IPS-20b (cell line): ENCODE measurements around the gene MPDZ.

ENCODE experiments used
- H3K27ac ChIP-seq: one replicate; pipeline ENCODE4 v1.5.1; 2013; ENCODE audit warnings: low read length
- H3K27me3 ChIP-seq: 2 replicates; pipeline ENCODE4 v1.6.1; 2013; ENCODE audit warnings: mild to moderate bottlenecking, low read length, inconsistent platforms; ENCODE audit not compliant: insufficient read depth
- H3K36me3 ChIP-seq: 2 replicates; pipeline ENCODE4 v1.6.1; 2013; ENCODE audit warnings: low read depth, mild to moderate bottlenecking, inconsistent platforms, low read length, moderate library complexity; ENCODE audit not compliant: insufficient read depth
- H3K4me1 ChIP-seq: 2 replicates; pipeline ENCODE4 v1.6.1; 2013; ENCODE audit warnings: mild to moderate bottlenecking, control low read depth, inconsistent platforms, low read length, moderate library complexity; ENCODE audit not compliant: insufficient read depth
- H3K4me3 ChIP-seq: 2 replicates; pipeline ENCODE4 v1.5.1; 2013; ENCODE audit warnings: mild to moderate bottlenecking, low read length, inconsistent platforms
- H3K9ac ChIP-seq: 2 replicates; pipeline ENCODE4 v1.6.1; 2013; ENCODE audit warnings: low read depth, mild to moderate bottlenecking, inconsistent platforms, low read length, moderate library complexity
- H3K9me3 ChIP-seq: 2 replicates; pipeline ENCODE4 v1.6.1; 2013; ENCODE audit warnings: mild to moderate bottlenecking, low read depth, low read length, inconsistent platforms; ENCODE audit not compliant: insufficient read depth

The MPDZ gene

DNA sequence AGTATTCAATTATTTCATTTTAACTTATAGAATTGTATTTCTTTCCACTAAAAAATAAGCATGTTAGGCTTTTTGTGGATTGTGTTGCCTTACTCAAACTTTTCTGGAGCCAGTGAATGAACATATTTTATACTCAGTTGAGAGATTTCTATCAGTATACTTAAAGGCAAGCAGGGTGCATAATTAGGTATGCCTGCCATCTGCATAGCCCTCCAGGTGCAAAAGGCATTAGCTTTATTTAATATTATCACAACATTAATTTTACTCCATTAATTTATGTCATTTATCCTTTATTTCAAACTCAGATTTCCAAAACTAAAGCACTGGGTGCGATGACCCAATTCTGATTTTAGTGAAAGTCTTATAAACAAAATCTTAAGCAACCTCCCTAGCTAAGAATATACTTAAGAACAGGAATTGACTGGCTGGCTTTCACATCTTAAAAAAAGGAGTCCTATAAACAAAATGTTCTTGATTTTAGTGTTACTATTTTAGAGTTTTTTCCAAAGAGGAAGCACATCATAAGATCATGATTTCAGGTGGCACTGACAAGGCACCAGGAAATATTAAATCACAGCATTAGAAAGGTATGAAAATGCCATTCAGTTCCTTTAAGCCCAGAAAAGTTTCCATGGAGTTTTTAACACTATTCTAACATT is 178.4 kb downstream of the MPDZ start:
- H3K27me3 ChIP-seq = no peaks in the 10 kb centered on the region
- H3K4me3 ChIP-seq = no peak overlapping the region
- no peak overlapping the region for H3K9ac ChIP-seq
- peaks cover 18% of the 10 kb centered on the region for H3K36me3 ChIP-seq
- no peaks in the 10 kb centered on the region for H3K4me1 ChIP-seq
- H3K9me3 ChIP-seq = no peaks in the 10 kb centered on the region
- no peak overlapping the region for H3K27ac ChIP-seq

DNA sequence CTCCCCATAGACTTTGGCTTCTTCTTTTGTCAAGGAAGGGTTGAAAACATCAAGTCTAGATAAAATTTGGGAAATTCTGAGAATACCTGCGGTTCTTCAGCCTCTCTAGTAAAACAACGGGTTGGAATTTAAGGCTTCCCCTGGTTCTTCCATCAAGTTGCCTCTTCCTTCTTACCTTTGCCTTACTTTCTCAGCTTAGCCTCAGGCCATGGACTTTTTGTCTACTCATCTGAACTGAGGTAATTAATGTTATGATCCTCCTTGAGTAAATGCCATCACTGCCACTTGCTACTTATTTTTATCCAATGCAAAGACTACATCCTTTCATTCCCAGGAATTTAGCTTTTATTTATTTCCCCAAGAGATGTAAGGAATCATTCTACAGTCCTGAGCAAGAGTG is 184.4 kb downstream of the MPDZ start:
- Histone ChIP-seq H3K27me3 (no peaks in the 10 kb centered on the region), H3K4me1 (no peaks in the 10 kb centered on the region), H3K4me3 (no peak overlapping the region), H3K9me3 (no peaks in the 10 kb centered on the region), H3K27ac (no peak overlapping the region), H3K36me3 (no peaks in the 10 kb centered on the region), H3K9ac (no peak overlapping the region)

DNA sequence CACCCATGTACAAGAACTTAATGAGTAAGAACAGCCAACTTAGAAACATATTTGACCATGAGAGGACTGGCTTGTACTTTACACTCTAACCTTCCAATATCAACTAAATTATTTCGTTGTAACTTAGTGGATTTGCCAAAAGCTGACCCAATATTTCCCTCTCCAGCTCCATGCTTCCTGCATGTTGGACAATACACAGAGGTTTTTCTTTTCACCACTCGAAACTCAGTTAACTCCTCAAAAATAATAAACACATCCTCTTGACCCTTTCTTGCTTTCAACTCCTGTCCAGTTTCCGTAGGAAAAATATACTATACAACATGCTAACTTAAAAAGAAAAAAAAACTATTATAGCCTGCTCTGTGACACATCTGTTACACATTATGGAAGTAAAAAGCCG is 188.9 kb downstream of the MPDZ start:
- no peak overlapping the region for H3K4me3 ChIP-seq
- H3K9ac ChIP-seq = no peak overlapping the region
- no peaks in the 10 kb centered on the region for H3K9me3 ChIP-seq
- no peaks in the 10 kb centered on the region for H3K27me3 ChIP-seq
- 0 out of 2 replicates have a peak, but pooled peaks cover 3% of the 10 kb centered on the region for H3K4me1 ChIP-seq
- H3K27ac ChIP-seq = no peak overlapping the region
- H3K36me3 ChIP-seq = no peaks in the 10 kb centered on the region

DNA sequence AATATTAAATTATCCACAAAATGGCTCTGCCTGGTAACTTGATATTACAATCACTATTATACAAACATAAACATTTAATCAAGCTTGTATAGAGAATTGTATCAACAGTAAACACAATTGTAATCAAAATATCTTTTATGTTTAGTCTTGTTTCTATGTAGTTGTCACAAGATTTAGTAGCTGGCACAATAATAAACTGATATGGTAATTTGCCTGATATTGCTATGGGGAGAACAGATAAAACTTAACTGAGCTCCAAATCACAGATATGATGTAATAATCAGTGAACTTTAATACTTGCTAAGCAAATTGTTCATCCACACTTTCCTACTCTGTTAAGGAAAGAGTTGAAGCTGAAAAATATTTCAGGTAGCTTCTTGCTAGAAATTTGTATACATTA is 189.8 kb downstream of the MPDZ start:
- Histone ChIP-seq H3K27ac (no peak overlapping the region), H3K9me3 (no peaks in the 10 kb centered on the region), H3K9ac (no peak overlapping the region), H3K4me3 (no peak overlapping the region), H3K36me3 (no peaks in the 10 kb centered on the region), H3K27me3 (no peaks in the 10 kb centered on the region), H3K4me1 (0 out of 2 replicates have a peak, but pooled peaks cover 3% of the 10 kb centered on the region)

DNA sequence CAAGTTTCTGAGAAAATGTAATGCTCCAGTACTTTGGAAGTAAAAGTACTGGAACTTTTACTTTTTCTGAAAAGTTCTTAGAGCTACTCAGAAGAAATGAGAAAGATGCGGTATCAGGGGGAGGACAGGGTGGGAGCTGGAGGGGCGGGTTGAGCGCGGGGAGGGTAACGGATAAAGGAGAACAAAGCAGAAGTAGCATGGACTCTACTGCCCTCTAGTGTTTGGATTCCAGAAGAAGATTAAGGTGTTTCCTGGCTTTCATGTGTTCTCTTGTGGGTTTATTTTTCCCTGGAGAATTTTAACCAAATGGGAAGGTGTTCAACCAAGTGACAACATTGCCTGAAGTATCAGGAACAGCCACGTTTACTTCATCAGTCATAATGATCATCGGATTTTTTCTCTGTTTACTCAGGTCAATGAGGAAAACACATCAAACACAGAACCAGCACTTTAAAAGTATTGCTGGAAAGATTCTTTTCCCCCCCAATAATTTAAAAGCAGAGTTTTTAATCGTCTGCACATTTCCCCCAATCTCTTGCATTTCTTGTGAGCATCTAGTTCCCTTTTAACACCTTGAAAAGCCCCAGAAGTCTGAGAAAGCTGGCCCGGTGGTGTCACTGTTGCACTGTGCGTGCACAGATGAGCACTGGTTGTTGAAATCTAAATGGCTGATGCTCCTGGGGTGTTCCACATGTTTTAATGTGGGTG is 190.6 kb downstream of the MPDZ start:
- Histone ChIP-seq H3K27ac (no peak overlapping the region), H3K4me1 (0 out of 2 replicates have a peak, but pooled peaks cover 3% of the 10 kb centered on the region), H3K27me3 (no peaks in the 10 kb centered on the region), H3K36me3 (no peaks in the 10 kb centered on the region), H3K4me3 (no peak overlapping the region), H3K9ac (no peak overlapping the region), H3K9me3 (no peaks in the 10 kb centered on the region)

DNA sequence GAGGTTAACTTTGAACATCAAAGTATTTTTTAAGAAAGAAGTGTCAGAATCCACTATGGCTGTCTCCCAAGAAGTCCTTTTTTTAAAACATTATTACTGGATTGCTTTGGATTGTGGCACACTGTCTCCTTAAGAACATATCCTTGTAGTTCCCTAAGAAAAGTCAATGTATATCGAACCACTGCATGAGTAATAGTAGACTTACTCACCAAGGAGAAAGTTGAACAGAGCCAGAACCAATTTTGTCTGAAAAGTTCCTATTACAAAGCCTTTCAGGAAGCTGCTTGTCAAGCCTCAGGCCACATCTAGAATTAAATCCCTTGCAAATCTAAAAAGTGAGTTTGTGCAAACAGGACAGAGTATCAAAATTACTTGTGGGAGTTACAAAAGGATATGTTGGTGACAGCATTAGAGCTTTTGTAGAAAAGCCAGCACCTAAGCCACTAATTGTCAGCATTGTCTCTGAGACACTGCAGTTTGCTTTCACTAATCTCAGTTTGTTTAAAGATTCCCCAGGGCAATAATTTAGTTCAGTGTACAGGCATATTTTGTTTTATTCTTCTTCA is 195.4 kb downstream of the MPDZ start:
- Histone ChIP-seq H3K4me3 (no peak overlapping the region), H3K27me3 (no peaks in the 10 kb centered on the region), H3K4me1 (0 out of 2 replicates have a peak, but pooled peaks cover 2% of the 10 kb centered on the region), H3K36me3 (no peaks in the 10 kb centered on the region), H3K27ac (no peak overlapping the region), H3K9ac (no peak overlapping the region), H3K9me3 (no peaks in the 10 kb centered on the region)

DNA sequence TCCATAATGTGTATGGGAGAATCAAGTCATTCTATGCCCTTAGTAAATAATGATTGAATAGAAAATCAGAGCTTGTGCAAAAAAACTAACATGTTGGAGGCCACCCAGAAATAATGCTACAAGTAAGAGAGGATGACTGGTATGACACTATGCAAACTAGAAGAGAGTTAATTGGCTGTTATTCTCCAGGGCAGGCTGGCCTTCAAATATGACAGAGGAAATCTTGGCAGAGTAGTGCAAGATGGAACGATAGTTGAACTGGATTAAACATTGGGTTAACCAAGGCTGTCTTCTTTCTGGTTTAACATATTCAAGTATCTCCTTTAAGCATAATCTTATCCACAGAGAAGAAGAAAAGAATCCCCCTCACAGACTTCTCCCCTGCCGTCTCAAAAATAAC is 196.1 kb downstream of the MPDZ start:
- Histone ChIP-seq H3K9ac (no peak overlapping the region), H3K4me3 (no peak overlapping the region), H3K27me3 (no peaks in the 10 kb centered on the region), H3K36me3 (no peaks in the 10 kb centered on the region), H3K9me3 (no peaks in the 10 kb centered on the region), H3K27ac (no peak overlapping the region), H3K4me1 (no peaks in the 10 kb centered on the region)

DNA sequence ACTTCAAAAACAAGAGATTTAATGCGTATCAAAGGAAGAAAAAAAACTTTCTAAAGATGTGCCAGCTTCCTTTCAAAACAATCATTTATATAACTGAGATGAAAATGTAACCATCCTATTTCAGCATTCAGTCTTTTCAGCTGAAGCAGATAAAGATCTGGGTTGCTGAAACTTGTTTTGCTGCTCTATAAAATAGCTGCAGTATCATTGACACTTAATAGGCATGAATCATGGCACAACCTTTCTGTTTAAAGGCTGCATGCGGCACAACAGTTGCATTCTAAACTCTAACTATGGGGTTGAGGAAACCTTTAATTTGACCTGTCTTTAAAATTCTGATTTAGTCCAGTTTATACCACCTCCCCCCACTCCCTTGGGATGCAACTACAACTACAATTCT is 196.7 kb downstream of the MPDZ start:
- H3K9ac ChIP-seq = no peak overlapping the region
- H3K36me3 ChIP-seq = no peaks in the 10 kb centered on the region
- no peak overlapping the region for H3K27ac ChIP-seq
- no peaks in the 10 kb centered on the region for H3K9me3 ChIP-seq
- H3K4me3 ChIP-seq = no peak overlapping the region
- H3K27me3 ChIP-seq = no peaks in the 10 kb centered on the region
- no peaks in the 10 kb centered on the region for H3K4me1 ChIP-seq

DNA sequence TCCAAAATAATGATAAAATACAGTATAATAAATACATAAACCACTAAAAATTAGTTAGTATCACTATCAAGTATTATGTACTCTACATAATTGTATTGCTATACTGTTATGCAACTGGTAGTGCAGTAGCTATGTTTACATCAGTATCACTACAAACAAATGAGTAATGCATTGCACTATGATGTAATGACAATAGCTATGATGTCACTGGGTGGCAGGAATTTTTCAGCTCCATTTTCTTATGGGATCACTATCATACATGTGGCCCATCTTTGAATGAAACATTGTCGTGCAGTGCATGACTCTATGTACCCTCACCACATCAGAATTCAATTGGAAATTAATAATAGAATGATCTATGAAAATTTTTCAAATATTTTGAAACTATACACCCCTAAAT is 201.3 kb downstream of the MPDZ start:
- no peak overlapping the region for H3K27ac ChIP-seq
- H3K27me3 ChIP-seq = no peaks in the 10 kb centered on the region
- no peaks in the 10 kb centered on the region for H3K9me3 ChIP-seq
- H3K36me3 ChIP-seq = no peaks in the 10 kb centered on the region
- no peak overlapping the region for H3K4me3 ChIP-seq
- H3K4me1 ChIP-seq = no peaks in the 10 kb centered on the region
- H3K9ac ChIP-seq = no peak overlapping the region

DNA sequence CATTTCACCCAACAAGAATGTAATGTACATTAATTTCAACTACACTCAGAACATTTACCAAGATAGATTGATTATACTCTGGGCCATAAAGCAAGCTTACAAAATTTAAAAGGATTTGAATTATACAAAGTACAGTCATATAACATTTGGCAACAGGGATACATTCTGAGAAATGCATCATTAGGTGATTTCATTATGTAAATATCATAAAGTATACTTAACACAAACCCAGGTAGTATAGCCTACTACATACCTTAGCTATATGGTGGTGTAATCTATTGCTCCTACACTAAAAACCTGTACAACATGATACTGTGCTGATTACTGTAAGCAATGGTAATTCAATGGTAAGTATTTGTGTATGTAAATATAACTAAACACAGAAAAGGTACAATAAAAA is 202.9 kb downstream of the MPDZ start:
- H3K27me3 ChIP-seq = no peaks in the 10 kb centered on the region
- no peaks in the 10 kb centered on the region for H3K4me1 ChIP-seq
- no peak overlapping the region for H3K27ac ChIP-seq
- H3K9ac ChIP-seq = no peak overlapping the region
- no peak overlapping the region for H3K4me3 ChIP-seq
- H3K36me3 ChIP-seq = no peaks in the 10 kb centered on the region
- H3K9me3 ChIP-seq = no peaks in the 10 kb centered on the region

DNA sequence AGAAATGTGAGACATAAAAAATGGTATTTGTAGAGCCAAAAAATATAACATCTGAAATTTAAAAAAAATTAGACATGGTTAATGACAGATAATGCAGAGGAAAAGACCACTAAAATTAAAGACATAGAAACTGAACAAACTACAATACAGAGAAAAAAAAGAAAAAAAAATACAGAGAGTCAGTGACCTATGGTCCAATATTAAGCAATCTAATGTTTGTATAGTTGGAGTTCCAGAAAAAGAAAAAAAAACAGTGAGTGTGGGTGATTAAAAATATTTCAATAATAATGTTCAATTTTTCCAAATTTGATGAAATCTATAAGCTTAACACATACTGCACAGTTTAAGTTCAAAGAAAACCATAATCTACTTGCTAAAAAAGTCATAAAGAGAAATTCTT is 207.6 kb downstream of the MPDZ start:
- Histone ChIP-seq H3K9ac (no peak overlapping the region), H3K27me3 (no peaks in the 10 kb centered on the region), H3K4me3 (no peak overlapping the region), H3K36me3 (no peaks in the 10 kb centered on the region), H3K27ac (no peak overlapping the region), H3K4me1 (no peaks in the 10 kb centered on the region), H3K9me3 (no peaks in the 10 kb centered on the region)
